Skeletal muscle cell (primary cell): ENCODE measurements around the gene PKHD1.

Experiments used
- DNase-seq: peaks from one replicate; pipeline ENCODE4 v3.0.0-alpha.2; 2010; ENCODE audit warnings: low read depth
- H3K4me3 ChIP-seq: 2 replicates; pipeline ENCODE4 v1.5.1; 2011; ENCODE audit warnings: low read depth, mild to moderate bottlenecking, control low read depth, low read length, moderate library complexity

PKHD1 gene

DNA sequence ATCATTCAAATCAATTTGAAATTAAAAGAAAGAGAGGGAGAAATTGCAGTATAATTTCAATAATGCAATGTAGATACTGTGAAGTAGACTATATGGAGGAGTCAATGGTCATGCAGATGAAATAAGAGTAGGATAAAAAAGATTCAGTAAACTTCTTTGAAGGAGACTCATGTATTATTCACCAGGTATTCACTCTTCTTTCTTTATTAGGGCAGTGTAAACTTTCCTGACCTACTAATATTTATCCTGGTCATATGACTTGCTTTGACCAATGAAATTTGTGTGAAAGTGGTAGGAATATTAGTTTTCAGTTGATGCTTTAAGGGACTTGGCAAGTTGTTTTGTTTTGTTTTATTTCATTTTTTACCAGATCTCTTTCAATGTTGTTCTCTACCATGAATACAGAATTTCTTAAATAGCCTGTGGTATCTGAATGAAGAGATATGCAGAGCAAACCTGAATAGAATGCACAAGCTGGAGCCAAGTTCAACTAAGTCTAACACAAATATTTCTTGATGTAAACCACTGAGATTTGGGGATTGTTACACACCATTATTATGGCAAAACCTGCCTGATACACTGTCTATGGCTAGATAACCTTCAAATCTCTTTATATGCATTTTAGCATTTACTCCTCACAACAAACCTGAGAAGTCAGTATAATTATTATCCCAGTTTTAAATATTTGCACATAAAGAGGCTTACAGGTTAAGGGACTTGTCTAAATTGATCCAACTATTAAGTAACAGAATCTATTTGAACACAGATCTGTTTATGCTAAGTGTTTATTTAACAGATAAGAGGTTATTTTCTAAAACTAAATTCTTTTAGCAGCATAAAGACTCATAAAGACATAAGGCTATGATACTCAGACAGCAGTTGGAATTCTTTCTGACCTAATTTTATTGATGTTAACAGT is 311.2 kb downstream of the PKHD1 start:
- no peak for DNase-seq
- H3K4me3 ChIP-seq = no peak overlapping the region

DNA sequence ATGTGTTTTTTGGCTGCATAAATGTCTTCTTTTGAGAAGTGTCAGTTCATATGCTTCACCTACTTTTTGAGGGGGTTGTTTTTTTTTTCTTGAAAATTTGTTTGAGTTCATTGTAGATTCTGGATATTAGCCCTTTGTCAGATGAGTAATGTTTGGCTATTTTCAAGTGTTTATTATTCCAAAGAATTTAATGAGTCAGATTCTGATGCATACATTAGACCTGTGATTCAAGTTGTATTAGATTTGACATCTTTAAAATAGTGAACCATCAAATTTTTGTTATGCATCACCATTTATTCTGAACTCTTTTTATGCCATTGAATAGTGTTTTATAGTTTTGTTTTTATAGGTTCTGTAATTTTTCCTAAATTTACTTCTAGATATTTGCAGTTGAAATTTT is 319.3 kb downstream of the PKHD1 start:
- H3K4me3 ChIP-seq = no peak overlapping the region
- no peak for DNase-seq

DNA sequence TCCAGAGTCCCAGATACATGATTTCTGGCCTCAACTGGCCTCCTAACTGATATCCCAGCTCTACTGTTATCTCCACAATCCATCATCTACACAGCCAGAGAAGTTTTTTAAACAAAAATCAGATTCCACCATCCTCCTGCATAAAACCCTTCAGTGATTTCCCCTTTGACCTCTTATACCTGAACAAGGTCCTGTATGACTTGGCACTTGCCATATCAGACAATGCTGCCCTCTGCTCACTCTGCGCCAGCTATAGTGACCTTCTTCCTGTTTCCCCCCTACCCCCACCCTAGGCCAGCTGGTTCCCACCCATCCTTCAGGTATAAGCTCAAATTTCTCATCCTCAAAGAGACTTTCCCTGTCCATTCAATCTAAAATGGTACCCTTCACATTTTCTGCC is 322.2 kb downstream of the PKHD1 start:
- H3K4me3 ChIP-seq = no peak overlapping the region
- no peak for DNase-seq

DNA sequence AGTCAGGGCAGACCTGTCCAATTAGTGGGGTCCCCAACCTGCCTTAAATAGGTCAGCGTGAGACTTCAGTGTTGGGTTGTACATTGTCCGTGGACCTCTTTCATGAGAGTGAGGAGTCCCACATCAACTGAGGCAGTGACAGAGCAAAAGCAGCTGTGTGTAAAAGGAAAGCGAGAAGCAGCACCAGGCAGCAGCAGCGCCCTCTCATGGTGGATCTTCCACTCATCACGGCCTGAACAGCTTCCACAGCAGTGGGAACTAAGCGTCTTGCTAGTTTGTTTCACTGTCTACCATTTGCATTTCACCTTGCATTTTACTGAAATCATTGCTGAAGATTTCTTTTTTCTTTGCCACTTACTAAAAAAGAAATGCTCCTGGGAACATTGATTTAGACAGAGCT is 333.8 kb downstream of the PKHD1 start:
- DNase-seq = no peak
- H3K4me3 ChIP-seq = no peak overlapping the region

DNA sequence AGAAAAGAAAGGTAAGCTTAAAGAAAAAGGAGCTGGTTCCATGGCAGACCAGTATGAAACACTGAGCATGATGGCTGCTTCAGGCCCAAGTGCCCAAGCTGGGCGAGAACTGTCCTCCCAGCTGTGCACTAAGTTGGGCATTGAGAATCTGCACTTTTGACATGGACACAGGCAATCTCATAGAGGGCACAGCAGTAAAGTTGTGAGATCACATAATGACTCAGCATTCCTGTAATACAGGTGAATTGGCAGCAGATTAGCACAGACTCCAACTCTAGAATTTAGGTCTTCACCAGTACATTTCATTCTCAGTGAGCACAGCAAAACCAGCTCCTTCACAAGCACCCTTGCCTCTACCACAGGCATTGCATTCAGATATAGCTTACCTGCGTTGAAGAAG is 343.4 kb downstream of the PKHD1 start:
- DNase-seq = no peak

DNA sequence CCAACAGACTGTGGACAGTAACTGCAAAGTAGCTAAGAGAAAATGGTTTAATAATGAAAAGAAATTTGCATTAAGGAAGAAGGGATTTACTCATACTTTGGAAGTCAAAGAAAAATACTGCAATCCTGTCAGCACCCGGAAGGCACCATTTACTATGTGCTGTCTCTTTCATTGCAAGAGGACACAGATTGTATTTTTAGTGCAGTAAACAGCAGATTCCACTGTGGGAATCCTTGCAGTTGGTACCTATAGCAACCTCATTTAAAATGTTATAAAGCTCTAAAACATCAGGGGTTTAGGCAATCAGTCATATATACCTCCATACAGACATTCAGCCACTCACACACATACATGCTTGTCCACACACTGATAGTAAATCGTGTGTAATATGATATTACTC is 346.8 kb downstream of the PKHD1 start:
- no peak for DNase-seq
- no peak overlapping the region for H3K4me3 ChIP-seq

More for the DNA sequence above, 343.4 kb downstream of the PKHD1 start:
- no peak overlapping the region for H3K4me3 ChIP-seq

DNA sequence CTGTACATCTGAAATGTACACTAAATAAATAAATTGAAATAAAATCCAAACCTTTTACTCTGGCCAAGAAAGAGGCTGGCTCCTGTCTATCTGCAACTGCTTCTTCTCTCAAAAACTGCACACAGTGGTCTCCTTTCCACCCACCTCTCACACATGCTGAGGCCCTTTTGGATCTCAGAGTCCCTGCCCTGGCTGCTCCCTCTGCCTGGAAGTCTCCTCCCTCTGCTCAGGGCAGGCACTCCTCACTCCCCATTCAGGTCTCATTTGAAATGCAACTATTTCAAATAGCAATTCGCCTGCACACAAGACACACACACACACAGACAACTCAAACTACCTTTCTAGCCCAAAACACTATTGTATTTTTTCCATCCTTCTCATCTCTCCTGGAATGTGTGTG is 348.8 kb downstream of the PKHD1 start:
- no peak for DNase-seq
- H3K4me3 ChIP-seq = no peak overlapping the region

DNA sequence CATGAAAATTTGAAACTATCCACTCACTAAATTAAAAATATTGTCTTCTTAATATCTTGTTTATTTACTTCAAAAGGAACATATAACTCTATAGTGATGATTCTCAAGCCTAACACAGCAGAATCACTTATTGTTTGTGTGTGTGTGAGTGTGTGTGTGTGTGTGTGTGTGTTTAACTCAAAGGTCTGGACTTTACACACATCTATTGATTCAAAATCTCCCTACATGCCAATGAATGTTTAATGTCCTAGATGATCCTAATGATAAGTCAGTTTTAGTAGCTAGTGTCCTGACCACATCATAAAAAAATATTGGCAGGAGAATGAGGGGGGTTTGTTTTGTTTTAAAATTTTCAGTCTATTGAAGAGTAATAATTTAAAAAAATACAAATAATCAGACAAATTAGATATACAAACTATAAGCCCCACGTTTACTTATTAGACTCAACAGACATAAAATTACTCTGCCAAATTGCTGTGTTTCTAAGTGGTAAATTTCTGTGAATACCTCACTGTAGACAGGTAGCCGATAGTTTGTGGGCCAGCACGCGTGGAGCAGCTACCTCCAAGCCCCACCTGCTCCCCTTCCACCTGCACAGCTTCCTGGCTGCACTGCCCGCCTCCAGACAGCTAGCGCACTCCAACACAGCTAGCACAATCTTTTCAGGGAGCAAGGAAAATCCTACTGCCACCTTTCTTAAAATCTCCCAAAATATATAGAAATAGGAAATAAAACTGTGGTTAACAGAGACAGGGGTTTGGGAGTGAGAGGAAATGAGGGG is 349.6 kb downstream of the PKHD1 start:
- DNase-seq = no peak
- no peak overlapping the region for H3K4me3 ChIP-seq

DNA sequence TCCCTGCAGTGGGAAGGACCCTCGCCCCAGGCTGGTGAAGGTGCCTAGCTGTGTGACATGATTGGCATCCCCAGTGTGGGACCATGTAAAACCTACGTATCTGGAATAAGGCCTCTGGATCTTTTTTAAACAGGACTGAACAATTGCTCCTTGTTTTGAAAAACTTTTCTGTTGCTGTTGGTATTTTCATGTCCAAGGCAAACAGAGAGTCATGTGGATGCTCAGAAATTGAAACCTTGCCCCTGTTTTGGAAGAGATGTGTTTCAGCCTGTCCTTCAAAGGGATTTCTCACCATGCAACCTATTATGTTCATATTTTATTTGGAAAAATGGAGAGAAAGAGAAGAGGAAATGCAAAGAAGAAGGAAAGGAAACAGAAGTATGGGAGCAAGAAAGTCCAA is 362.3 kb downstream of the PKHD1 start:
- H3K4me3 ChIP-seq = no peak overlapping the region
- no peak for DNase-seq

DNA sequence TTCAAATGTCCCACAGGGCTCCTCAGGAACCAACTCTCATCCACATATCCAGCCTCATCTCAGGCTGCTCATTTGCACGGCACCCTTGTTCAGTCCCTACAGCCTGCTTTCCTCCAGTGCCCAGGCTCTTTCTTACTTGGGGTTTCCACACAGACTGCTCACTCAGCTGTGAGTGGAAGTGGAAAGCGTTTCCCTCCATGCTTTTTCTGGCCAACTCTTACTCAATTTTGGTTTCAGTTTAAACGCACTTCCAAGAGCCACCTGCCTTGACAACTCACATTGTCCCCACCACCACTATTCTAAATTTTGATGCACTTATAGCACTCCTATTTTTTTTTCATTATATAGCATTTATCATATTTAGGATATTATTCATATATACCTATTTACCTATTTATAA is 367.1 kb downstream of the PKHD1 start:
- no peak for DNase-seq
- H3K4me3 ChIP-seq = no peak overlapping the region

DNA sequence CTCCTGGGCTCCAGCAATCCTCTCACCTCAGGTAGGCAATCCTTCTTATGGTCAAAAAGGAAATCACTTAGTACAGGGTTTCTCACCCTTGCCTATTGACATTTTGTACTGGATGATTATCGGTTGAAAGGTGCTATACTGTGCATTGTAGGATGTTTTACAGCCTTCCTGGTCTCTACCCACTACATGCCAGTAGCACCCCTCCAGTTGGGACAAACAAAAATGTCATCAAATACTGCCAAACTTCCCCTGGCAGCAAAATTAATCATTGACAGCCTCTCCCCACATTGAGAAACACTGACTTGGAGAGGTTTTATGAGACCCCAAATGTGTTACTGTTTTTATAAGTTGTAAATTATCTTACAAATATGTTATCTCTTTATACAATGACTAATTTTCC is 368.1 kb downstream of the PKHD1 start:
- no peak for DNase-seq
- H3K4me3 ChIP-seq = no peak overlapping the region

DNA sequence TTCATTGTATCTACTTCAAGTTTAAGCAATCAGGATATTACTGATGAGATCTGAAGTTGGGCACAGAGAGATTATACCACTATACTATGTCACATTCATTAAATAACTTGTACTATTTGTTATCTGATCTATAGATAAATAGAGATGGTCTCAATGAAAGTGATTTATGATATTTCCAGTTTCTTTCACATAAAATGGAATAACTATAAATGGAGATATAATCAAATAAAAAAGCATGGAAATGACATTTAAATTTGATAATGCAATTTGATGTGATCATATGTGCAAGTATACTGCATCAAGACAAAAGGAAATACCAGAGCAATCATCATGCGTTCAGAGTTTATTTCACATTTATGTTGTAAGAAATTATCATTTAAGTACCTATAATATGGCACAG is 368.9 kb downstream of the PKHD1 start:
- no peak for DNase-seq
- no peak overlapping the region for H3K4me3 ChIP-seq

DNA sequence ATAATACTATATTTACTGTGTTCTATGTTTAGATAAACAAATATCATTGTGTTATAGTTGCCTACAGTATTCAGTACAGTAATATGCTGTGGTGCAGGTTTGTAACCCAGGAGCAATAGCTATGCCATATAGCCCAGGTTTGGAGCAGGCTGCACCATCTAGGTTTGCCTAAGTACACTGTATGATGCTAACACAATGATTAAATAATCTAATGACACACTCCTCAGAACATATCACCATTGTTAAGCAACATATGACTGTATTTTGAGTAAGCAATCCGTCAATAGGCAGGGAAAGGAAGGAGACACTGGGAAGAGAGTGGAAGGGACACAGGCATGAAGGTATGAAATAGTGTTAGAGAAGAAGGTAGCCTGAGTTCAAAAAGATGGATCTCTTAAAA is 369.9 kb downstream of the PKHD1 start:
- no peak overlapping the region for H3K4me3 ChIP-seq

DNA sequence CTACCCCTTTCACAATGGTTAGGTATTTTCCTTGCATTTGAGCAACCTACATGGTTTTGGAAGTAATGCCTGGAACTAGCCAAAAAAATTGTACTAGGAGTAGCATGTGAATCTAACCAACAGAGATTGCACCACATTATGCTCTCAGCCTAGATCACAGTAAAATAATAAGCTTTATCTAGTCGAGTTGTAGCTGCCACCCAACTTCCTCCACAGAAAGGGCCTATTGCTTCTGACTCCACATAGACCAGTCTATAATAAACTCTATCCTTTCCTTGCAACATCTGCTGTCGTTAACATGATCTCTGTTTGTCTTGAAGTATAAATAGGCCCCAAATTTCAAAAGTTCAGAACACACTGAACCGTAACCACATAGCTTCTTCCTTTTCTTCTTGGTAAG is 375.5 kb downstream of the PKHD1 start:
- DNase-seq = no peak
- H3K4me3 ChIP-seq = no peak overlapping the region

More for the DNA sequence above, 369.9 kb downstream of the PKHD1 start:
- no peak for DNase-seq

DNA sequence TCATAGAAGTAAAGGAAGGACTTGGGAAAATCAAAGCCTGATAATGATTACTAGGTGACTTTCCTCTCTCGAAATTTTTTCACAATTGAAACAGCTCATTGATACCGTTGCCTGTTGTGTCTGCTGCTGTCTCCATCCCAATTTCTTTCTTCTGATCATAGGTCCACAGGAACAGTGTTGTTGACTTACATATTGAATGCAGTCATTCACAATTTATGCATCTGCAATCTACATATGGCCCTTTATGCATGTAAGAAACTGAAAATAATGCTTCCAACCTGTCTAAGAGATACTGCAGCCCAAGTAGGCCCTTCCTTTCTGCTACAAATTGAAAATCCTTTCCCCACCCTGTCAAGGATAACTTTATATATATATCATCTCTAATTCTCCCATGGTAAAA is 381.3 kb downstream of the PKHD1 start:
- no peak overlapping the region for H3K4me3 ChIP-seq
- DNase-seq = no peak

DNA sequence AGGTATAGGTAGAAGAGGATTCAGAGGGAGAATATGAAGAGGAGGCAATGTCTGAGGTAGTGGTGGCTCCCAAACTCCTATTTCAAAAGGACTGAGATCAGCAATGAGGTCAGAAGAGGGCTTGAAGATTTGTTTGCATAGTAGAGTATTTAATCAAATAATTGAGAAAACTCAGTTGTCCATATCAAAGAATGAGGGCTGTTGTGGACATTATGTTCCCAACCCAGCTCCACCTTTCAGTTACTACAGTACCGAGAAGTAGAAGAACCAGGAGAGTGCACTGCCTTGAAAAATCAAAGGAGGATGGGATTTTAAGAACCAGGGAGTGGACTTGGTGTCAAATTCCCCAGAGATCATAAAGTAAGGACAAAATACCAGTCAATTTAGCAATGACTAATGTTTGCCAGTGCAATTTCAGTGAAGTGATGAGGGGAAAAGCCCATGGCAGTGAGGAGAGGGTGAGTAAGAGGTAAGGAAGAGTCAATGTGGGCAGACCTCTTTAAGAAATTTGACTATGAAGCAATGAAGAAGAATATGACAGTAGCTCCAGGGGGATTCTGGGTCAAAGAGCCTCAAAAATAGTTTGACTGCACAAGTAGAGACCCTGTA is 382.4 kb downstream of the PKHD1 start:
- no peak overlapping the region for H3K4me3 ChIP-seq

DNA sequence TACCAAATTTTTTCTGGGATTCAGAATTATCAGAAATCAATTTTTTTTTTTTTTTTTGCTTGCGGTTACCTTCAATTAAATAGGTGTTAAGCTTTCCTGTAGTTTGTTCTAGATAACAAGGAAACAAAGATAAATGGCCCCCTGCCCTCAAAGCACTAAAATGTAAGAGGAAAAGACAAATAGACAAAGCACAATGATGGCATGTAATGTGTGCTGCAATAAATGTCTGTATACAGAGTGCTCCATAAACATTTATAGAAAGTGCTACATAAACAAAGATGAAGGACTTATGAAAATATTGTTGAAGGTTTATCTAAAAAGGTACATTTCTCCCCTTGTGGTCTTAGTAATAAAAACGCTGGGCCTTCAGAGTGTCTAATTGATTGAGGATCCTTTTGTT is 384.6 kb downstream of the PKHD1 start:
- DNase-seq = no peak

More for the DNA sequence above, 382.4 kb downstream of the PKHD1 start:
- no peak for DNase-seq

DNA sequence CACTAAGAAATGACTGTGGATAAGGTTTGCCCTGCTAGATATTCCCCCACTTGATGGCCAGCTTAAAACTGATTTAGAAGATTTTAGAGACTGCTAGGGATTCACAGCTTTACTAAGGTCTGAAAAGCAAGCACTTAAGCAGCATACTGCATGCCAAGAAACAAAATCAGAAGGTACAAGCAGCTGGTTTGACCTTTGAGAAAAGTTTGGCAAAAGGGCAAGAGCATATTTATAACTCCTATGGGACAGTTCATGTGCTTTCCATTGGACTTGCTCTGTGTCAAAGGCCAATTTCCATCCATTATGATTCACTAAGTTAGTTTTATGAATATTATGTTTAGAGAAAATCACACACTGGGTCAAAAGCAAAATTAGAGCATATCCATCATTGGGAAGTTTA is 402.8 kb downstream of the PKHD1 start:
- H3K4me3 ChIP-seq = no peak overlapping the region
- no peak for DNase-seq

More for the DNA sequence above, 384.6 kb downstream of the PKHD1 start:
- no peak overlapping the region for H3K4me3 ChIP-seq

DNA sequence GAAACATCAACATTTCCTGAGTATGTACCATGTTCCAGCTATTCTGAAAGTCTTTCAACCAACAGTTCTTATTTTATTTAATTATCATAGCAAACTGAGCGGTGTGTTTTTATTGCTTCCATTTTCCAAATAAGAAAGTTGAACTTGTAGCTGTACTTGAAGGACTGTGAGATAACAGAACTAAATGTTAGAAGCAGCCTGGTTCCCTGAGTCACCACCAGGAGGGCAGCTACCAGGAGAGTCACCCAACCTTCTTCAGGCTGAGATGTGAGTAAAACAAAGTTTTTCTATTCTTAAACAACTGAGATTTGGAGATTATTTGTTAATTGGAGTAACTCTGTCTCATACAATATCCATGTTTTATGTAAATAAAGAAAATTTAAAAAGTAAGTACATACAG is 403.4 kb downstream of the PKHD1 start:
- no peak overlapping the region for H3K4me3 ChIP-seq
- DNase-seq = no peak

DNA sequence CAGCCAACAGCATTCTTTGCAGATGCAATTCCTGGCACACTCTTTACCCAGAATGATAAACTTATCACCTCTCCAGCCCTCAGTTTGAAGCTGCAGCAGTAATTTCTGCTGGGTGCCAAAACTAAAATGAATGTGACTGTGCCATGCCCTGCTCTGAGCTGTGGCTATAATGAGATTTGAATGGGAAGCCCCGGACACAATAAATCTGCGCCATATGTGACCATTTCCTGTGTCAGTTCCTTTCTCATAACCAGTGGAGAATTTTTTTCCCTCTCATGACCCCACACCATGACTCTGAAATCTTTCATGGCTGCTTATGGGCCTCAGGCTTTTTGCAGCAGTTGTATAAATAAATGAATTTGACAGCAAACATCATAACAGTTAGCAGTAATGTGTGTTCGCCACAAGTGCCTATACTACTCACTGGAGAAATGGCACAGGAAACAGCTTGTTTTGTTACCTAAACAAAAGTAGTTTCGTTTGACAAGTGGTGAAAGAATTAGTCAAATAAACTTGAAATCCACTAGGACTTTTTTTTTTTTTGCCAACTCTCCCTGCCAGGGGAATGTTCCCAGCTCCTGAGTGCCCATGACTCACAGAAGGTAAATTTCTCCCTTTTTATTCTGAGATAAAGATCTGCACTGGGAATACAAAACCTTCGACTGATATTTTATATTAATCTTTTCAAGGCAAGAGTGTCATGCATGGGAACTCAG is 408.4 kb downstream of the PKHD1 start:
- no peak for DNase-seq
- H3K4me3 ChIP-seq = no peak overlapping the region
